ENCODE measurements around the gene FSIP2.

Gene FSIP2

GRCh38 chr2:185823773-185824172, 85.2 kb downstream of the FSIP2 start:
- DNase-seq (ENCODE audit: low read depth): no peak
- no peak for TF ChIP-seq CTCF (conservative IDR thresholded peaks at IDR 0.05; ENCODE audit: control insufficient read depth, insufficient read depth, low read depth, low read length)
- H3K4me3 ChIP-seq (ENCODE audit: control insufficient read depth, low read depth, low read length): no peak overlapping the region

DNA sequence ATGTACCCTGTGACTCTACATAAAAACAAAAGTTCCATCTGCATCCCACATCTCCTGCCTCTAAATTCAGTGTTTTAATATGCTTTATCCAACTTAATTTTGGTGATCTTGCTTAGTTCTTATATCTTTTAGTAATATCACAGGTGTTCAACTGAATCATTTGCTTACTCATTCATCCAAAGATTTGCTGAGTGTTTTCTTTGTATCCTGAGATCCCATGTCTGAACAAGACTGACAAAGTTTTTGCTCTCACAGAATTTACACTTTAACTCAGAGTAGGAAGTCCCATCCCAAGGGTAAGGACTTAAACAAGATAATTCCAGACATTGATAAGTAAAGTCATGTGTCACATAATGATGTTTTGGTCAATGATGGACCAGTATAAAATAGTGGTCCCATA, 87.0 kb downstream of the FSIP2 start:
- DNase-seq (ENCODE audit: low read depth): no peak
- H3K4me3 ChIP-seq (ENCODE audit: control insufficient read depth, low read depth, low read length): no peak overlapping the region
- no peak for TF ChIP-seq CTCF (conservative IDR thresholded peaks at IDR 0.05; ENCODE audit: control insufficient read depth, insufficient read depth, low read depth, low read length)

- DNase-seq (ENCODE audit: low read depth): no peak
- no peak for TF ChIP-seq CTCF (conservative IDR thresholded peaks at IDR 0.05; ENCODE audit: control insufficient read depth, insufficient read depth, low read depth, low read length)
- no peak overlapping the region for H3K4me3 ChIP-seq (ENCODE audit: control insufficient read depth, low read depth, low read length)
Measured at GRCh38 chr2:185828326-185828725, 89.7 kb downstream of the FSIP2 start.

DNA sequence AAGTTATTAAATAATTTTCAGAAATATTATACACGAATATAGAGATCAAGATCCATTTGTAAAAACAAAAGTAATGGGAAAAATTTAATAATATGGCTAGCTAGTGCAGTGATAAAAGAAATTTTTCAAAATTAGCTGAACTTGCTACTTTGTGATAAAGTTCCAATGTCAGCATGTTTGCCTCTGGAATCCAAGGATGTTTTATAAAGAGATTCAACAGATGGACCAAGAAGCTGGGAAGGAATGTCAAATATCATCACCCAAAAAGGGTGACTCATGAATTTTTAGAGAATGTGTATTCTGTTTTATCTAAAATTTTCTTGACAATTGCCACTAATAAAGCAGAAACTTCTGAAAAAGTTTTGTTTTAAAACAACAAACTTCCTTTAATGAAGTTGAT, 95.3 kb downstream of the FSIP2 start:
- no peak overlapping the region for H3K4me3 ChIP-seq (ENCODE audit: control insufficient read depth, low read depth, low read length)
- DNase-seq (ENCODE audit: low read depth): peak; percentile 2
- TF ChIP-seq CTCF (conservative IDR thresholded peaks at IDR 0.05; ENCODE audit: control insufficient read depth, insufficient read depth, low read depth, low read length): no peak

DNA sequence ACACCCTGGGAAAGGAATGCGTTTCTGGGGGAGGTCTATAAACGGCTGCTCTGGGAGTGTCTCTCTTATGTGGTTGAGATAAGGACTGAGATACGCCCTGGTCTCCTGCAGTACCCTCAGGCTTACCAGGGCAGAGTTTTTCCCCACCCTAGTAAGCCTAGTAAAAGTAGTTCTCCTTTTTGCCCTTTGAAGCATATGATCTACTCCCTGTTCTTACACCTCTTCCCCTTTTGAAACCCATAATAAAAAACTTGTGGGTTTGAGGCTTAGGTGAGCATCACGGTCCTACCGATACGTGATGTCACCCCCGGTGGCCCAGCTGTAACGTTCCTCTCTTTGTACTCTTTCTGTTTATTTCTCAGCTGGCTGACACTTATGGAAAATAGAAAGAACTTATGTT, 97.4 kb downstream of the FSIP2 start:
- DNase-seq (ENCODE audit: low read depth): no peak
- no peak for TF ChIP-seq CTCF (conservative IDR thresholded peaks at IDR 0.05; ENCODE audit: control insufficient read depth, insufficient read depth, low read depth, low read length)
- H3K4me3 ChIP-seq (ENCODE audit: control insufficient read depth, low read depth, low read length): no peak overlapping the region

- no peak for TF ChIP-seq CTCF (conservative IDR thresholded peaks at IDR 0.05; ENCODE audit: control insufficient read depth, insufficient read depth, low read depth, low read length)
- DNase-seq (ENCODE audit: low read depth): no peak
- no peak overlapping the region for H3K4me3 ChIP-seq (ENCODE audit: control insufficient read depth, low read depth, low read length)
Measured at GRCh38 chr2:185854885-185855284, 116.3 kb downstream of the FSIP2 start.

GRCh38 chr2:185857691-185858090, 119.1 kb downstream of the FSIP2 start:
- no peak for TF ChIP-seq CTCF (conservative IDR thresholded peaks at IDR 0.05; ENCODE audit: control insufficient read depth, insufficient read depth, low read depth, low read length)
- peak; percentile 25 for DNase-seq (ENCODE audit: low read depth)
- H3K4me3 ChIP-seq (ENCODE audit: control insufficient read depth, low read depth, low read length): no peak overlapping the region

Measured in fibroblast of mammary gland (primary cell).